ENCODE results near the gene MBD2. TPM values are rescaled to one million over a fixed set of nuclear protein-coding genes. Genes with fewer than 3 reads are reported as not detected.

MBD2 gene
- total RNA-seq, 1 donor from 2014 or later = 26.7 TPM

DNA sequence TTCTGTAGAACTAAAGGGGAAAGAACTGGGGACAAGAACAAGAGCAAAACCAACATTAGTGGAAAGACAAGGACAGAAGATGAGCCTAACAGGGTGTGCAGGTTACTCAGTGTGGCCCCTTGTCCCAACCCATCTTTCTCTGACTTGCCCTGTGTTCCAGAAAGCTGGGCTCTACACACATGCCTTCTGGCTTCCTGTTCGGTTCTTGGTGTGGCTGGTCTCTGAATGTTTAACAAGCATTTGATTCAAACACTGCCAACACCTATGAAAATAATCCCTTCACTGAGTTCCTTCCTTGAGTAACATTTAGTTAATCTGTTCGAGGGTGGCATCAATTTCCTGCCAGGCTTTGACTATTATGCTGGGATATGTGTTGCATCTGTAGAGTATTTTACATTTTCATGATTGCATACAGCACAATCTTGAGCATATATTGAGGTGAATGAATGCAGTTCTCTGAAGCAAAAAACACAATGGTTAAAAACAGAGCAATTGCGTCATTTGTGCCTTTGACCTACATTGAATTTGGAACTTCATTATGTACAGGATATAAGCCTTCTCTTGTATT is 83.3 kb downstream of the MBD2 start:
- Histone ChIP-seq H3K4me3 (ENCODE audit: low read depth, low read length) (no peak overlapping the region), H3K27me3 (ENCODE audit: control insufficient read depth, insufficient read depth, low read length) (no peaks in the 10 kb centered on the region), H3K36me3 (ENCODE audit: control insufficient read depth, insufficient read depth, low read length) (no peaks in the 10 kb centered on the region)
- TF ChIP-seq, protein P1, sequence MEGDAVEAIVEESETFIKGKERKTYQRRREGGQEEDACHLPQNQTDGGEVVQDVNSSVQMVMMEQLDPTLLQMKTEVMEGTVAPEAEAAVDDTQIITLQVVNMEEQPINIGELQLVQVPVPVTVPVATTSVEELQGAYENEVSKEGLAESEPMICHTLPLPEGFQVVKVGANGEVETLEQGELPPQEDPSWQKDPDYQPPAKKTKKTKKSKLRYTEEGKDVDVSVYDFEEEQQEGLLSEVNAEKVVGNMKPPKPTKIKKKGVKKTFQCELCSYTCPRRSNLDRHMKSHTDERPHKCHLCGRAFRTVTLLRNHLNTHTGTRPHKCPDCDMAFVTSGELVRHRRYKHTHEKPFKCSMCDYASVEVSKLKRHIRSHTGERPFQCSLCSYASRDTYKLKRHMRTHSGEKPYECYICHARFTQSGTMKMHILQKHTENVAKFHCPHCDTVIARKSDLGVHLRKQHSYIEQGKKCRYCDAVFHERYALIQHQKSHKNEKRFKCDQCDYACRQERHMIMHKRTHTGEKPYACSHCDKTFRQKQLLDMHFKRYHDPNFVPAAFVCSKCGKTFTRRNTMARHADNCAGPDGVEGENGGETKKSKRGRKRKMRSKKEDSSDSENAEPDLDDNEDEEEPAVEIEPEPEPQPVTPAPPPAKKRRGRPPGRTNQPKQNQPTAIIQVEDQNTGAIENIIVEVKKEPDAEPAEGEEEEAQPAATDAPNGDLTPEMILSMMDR (IDR thresholded peaks at IDR 0.05; ENCODE audit: insufficient read depth, low read length, poor library complexity, severe bottlenecking) = no peak
- no peak for DNase-seq (ENCODE audit: low read depth)

GRCh38 chr18:54140641-54141040 is 83.8 kb downstream of the MBD2 start:
- H3K4me3 ChIP-seq (ENCODE audit: low read depth, low read length) = no peak overlapping the region
- H3K27me3 ChIP-seq (ENCODE audit: control insufficient read depth, insufficient read depth, low read length) = no peaks in the 10 kb centered on the region
- TF ChIP-seq, protein P1 (IDR thresholded peaks at IDR 0.05; ENCODE audit: insufficient read depth, low read length, poor library complexity, severe bottlenecking) = no peak
- H3K36me3 ChIP-seq (ENCODE audit: control insufficient read depth, insufficient read depth, low read length) = no peaks in the 10 kb centered on the region
- DNase-seq (ENCODE audit: low read depth) = no peak

- Histone ChIP-seq H3K36me3 (ENCODE audit: control insufficient read depth, insufficient read depth, low read length) (no peaks in the 10 kb centered on the region), H3K4me3 (ENCODE audit: low read depth, low read length) (no peak overlapping the region), H3K27me3 (ENCODE audit: control insufficient read depth, insufficient read depth, low read length) (no peaks in the 10 kb centered on the region)
- no peak for DNase-seq (ENCODE audit: low read depth)
- TF ChIP-seq, protein P1 (IDR thresholded peaks at IDR 0.05; ENCODE audit: insufficient read depth, low read length, poor library complexity, severe bottlenecking) = no peak
Observed at GRCh38 chr18:54135216-54135615, 89.3 kb downstream of the MBD2 start.

- Histone ChIP-seq H3K27me3 (ENCODE audit: control insufficient read depth, insufficient read depth, low read length) (no peaks in the 10 kb centered on the region), H3K36me3 (ENCODE audit: control insufficient read depth, insufficient read depth, low read length) (no peaks in the 10 kb centered on the region), H3K4me3 (ENCODE audit: low read depth, low read length) (no peak overlapping the region)
- DNase-seq (ENCODE audit: low read depth) = no peak
- TF ChIP-seq, protein P1 (IDR thresholded peaks at IDR 0.05; ENCODE audit: insufficient read depth, low read length, poor library complexity, severe bottlenecking) = no peak
Observed at GRCh38 chr18:54134053-54134452, 90.4 kb downstream of the MBD2 start.

GRCh38 chr18:54130631-54131030 is 93.8 kb downstream of the MBD2 start:
- Histone ChIP-seq H3K27me3 (ENCODE audit: control insufficient read depth, insufficient read depth, low read length) (no peaks in the 10 kb centered on the region), H3K4me3 (ENCODE audit: low read depth, low read length) (no peak overlapping the region), H3K36me3 (ENCODE audit: control insufficient read depth, insufficient read depth, low read length) (no peaks in the 10 kb centered on the region)
- no peak for DNase-seq (ENCODE audit: low read depth)
- TF ChIP-seq, protein P1 (IDR thresholded peaks at IDR 0.05; ENCODE audit: insufficient read depth, low read length, poor library complexity, severe bottlenecking) = no peak

- H3K4me3 ChIP-seq (ENCODE audit: low read depth, low read length) = no peak overlapping the region
- TF ChIP-seq, protein P1 (IDR thresholded peaks at IDR 0.05; ENCODE audit: insufficient read depth, low read length, poor library complexity, severe bottlenecking) = no peak
- H3K27me3 ChIP-seq (ENCODE audit: control insufficient read depth, insufficient read depth, low read length) = no peaks in the 10 kb centered on the region
- no peaks in the 10 kb centered on the region for H3K36me3 ChIP-seq (ENCODE audit: control insufficient read depth, insufficient read depth, low read length)
- DNase-seq (ENCODE audit: low read depth) = no peak
Observed at GRCh38 chr18:54130177-54130576, 94.3 kb downstream of the MBD2 start.
